Right lobe of liver (tissue), 4 donors: Measurements from ENCODE around the gene TNIP2.

ENCODE experiments used
- CTCF ChIP-seq, 4 donors: fragments of 200-600 bp in 3 of 4; fragments of 450-650 bp in 1 of 4; IDR thresholded peaks; one replicate each; pipeline versions ENCODE4 v1.5.1 to v1.8.0; 2016 to 2022; ENCODE audit warnings: antibody characterized with exemption in 4 of 4, mild to moderate bottlenecking in 2 of 4
- POLR2A ChIP-seq: fragments of 450-650 bp; IDR thresholded peaks from one replicate; pipeline ENCODE4 v1.6.1; 2017; ENCODE audit warnings: antibody characterized with exemption, mild to moderate bottlenecking
- donor health status: DM: no; HTN: no; CAD: no.
- donor health status: DM: no; HTN: no; CAD: no.
- donor health status: DM: no; HTN: yes; CAD: no.

GRCh38 chr4:2791518-2792395 is 35.6 kb upstream of the TNIP2 start:
- TF ChIP-seq CTCF (IDR thresholded peaks at IDR 0.05): no peak
- TF ChIP-seq POLR2A: peak; percentile 23
